Stimulated activated memory B cell treated with anti-CD40 and anti-IgM and Interleukin-4, amounts not matched to agents 10 μg/mL and 1 μg/mL and 100 μg/mL, for 72 hours (primary cell): ENCODE measurements around the gene TNK2.
"Not testable (repeated sequence)": the region's sequence is repeated elsewhere in the genome, so short reads cannot be mapped to it uniquely, and the experiment has no call there.

Source experiments
- ATAC-seq: fragments of 150-1000 bp; cut with Tn5 transposase; 2 replicates; pipeline ENCODE4 v1.10.0; 2021
- H3K27ac Mint-ChIP-seq: one replicate; pipeline ENCODE4 v1.8.0; 2022; ENCODE audit warnings: mild to moderate bottlenecking, mixed read lengths
- H3K27me3 Mint-ChIP-seq: one replicate; pipeline ENCODE4 v1.8.0; 2022; ENCODE audit warnings: mixed read lengths
- H3K36me3 Mint-ChIP-seq: one replicate; pipeline ENCODE4 v1.8.0; 2022; ENCODE audit warnings: mixed read lengths
- H3K4me1 Mint-ChIP-seq: one replicate; pipeline ENCODE4 v1.8.0; 2022; ENCODE audit warnings: mixed read lengths
- H3K4me3 Mint-ChIP-seq: one replicate; pipeline ENCODE4 v1.8.0; 2022; ENCODE audit warnings: mild to moderate bottlenecking, moderate library complexity, mixed read lengths
- H3K9me3 Mint-ChIP-seq: one replicate; pipeline ENCODE4 v1.8.0; 2022; ENCODE audit warnings: mixed read lengths

Gene TNK2

GRCh38 chr3:195908694-195909581 is 587 bp upstream of the TNK2 start:
- H3K27me3 Mint-ChIP-seq, result no peaks in the 10 kb centered on the region
- H3K36me3 Mint-ChIP-seq, result peaks cover 7% of the 10 kb centered on the region
- H3K4me3 Mint-ChIP-seq, result peak overlapping the region; percentile 87
- peak; percentile 5 for ATAC-seq
- H3K9me3 Mint-ChIP-seq, result no peaks in the 10 kb centered on the region
- peaks cover 44% of the 10 kb centered on the region for H3K4me1 Mint-ChIP-seq
- peak overlapping the region; percentile 96 for H3K27ac Mint-ChIP-seq

GRCh38 chr3:195907684-195907933 is 742 bp downstream of the TNK2 start:
- H3K27me3 Mint-ChIP-seq, result no peaks in the 10 kb centered on the region
- peak overlapping the region; percentile 96 for H3K27ac Mint-ChIP-seq
- H3K36me3 Mint-ChIP-seq, result peaks cover 7% of the 10 kb centered on the region
- ATAC-seq, result peak; percentile 65
- peaks cover 57% of the 10 kb centered on the region for H3K4me1 Mint-ChIP-seq
- H3K4me3 Mint-ChIP-seq, result peak overlapping the region; percentile 87
- no peaks in the 10 kb centered on the region for H3K9me3 Mint-ChIP-seq

- Mint-ChIP-seq H3K36me3 (peaks cover 7% of the 10 kb centered on the region), H3K4me1 (peaks cover 60% of the 10 kb centered on the region), H3K9me3 (no peaks in the 10 kb centered on the region), H3K27me3 (no peaks in the 10 kb centered on the region), H3K27ac (peak overlapping the region; percentile 96), H3K4me3 (peak overlapping the region; percentile 87)
- peak; percentile 56 for ATAC-seq
These were observed 1.3 kb downstream of the TNK2 start for GRCh38 chr3:195906865-195907683.

- peaks cover 68% of the 10 kb centered on the region for H3K4me1 Mint-ChIP-seq
- peaks cover 7% of the 10 kb centered on the region for H3K36me3 Mint-ChIP-seq
- H3K27me3 Mint-ChIP-seq, result no peaks in the 10 kb centered on the region
- no peak for ATAC-seq
- peak overlapping the region; percentile 87 for H3K4me3 Mint-ChIP-seq
- no peaks in the 10 kb centered on the region for H3K9me3 Mint-ChIP-seq
- peak overlapping the region; percentile 96 for H3K27ac Mint-ChIP-seq
These were observed 2.1 kb downstream of the TNK2 start for GRCh38 chr3:195905970-195906864.

- H3K27me3 Mint-ChIP-seq, result no peaks in the 10 kb centered on the region
- no peak for ATAC-seq
- H3K4me1 Mint-ChIP-seq, result peaks cover 87% of the 10 kb centered on the region
- H3K27ac Mint-ChIP-seq, result peak overlapping the region; percentile 96
- no peaks in the 10 kb centered on the region for H3K9me3 Mint-ChIP-seq
- peak overlapping the region; percentile 52 for H3K4me3 Mint-ChIP-seq
- H3K36me3 Mint-ChIP-seq, result peaks cover 7% of the 10 kb centered on the region
These were observed 4.0 kb downstream of the TNK2 start for GRCh38 chr3:195904368-195904767.

- H3K4me3 Mint-ChIP-seq, result peak overlapping the region; percentile 53
- H3K36me3 Mint-ChIP-seq, result peaks cover 7% of the 10 kb centered on the region
- no peak for ATAC-seq
- peak overlapping the region; percentile 96 for H3K27ac Mint-ChIP-seq
- H3K27me3 Mint-ChIP-seq, result no peaks in the 10 kb centered on the region
- no peaks in the 10 kb centered on the region for H3K9me3 Mint-ChIP-seq
- H3K4me1 Mint-ChIP-seq, result peaks cover 88% of the 10 kb centered on the region
These were observed 4.4 kb downstream of the TNK2 start for GRCh38 chr3:195903950-195904290.

GRCh38 chr3:195902634-195903033 is 5.7 kb downstream of the TNK2 start:
- Mint-ChIP-seq H3K4me1 (peaks cover 91% of the 10 kb centered on the region), H3K27ac (peak overlapping the region; percentile 96)
- H3K9me3 Mint-ChIP-seq, H3K4me3 Mint-ChIP-seq, H3K27me3 Mint-ChIP-seq, ATAC-seq, H3K36me3 Mint-ChIP-seq: not testable (repeated sequence)

GRCh38 chr3:195901836-195902585 is 6.3 kb downstream of the TNK2 start:
- not testable (repeated sequence) for H3K4me3 Mint-ChIP-seq, H3K27me3 Mint-ChIP-seq, H3K9me3 Mint-ChIP-seq, ATAC-seq, H3K36me3 Mint-ChIP-seq
- peak overlapping the region; percentile 83 for H3K27ac Mint-ChIP-seq
- peaks cover 92% of the 10 kb centered on the region for H3K4me1 Mint-ChIP-seq

- no peaks in the 10 kb centered on the region for H3K9me3 Mint-ChIP-seq
- H3K27me3 Mint-ChIP-seq, result no peaks in the 10 kb centered on the region
- ATAC-seq, result peak; percentile 77
- peaks cover 91% of the 10 kb centered on the region for H3K4me1 Mint-ChIP-seq
- peaks cover 3% of the 10 kb centered on the region for H3K36me3 Mint-ChIP-seq
- H3K4me3 Mint-ChIP-seq, result peak overlapping the region; percentile 38
- peak overlapping the region; percentile 83 for H3K27ac Mint-ChIP-seq
These were observed 7.7 kb downstream of the TNK2 start for GRCh38 chr3:195900436-195901355.

- no peaks in the 10 kb centered on the region for H3K9me3 Mint-ChIP-seq
- H3K27me3 Mint-ChIP-seq, result no peaks in the 10 kb centered on the region
- peak overlapping the region; percentile 83 for H3K27ac Mint-ChIP-seq
- H3K36me3 Mint-ChIP-seq, result no peaks in the 10 kb centered on the region
- no peak for ATAC-seq
- peak overlapping the region; percentile 38 for H3K4me3 Mint-ChIP-seq
- peaks cover 87% of the 10 kb centered on the region for H3K4me1 Mint-ChIP-seq
These were observed 8.5 kb downstream of the TNK2 start for GRCh38 chr3:195899701-195900435.

- Mint-ChIP-seq H3K4me3 (peak overlapping the region; percentile 6), H3K36me3 (no peaks in the 10 kb centered on the region), H3K4me1 (peaks cover 83% of the 10 kb centered on the region), H3K27me3 (no peaks in the 10 kb centered on the region), H3K27ac (peak overlapping the region; percentile 91), H3K9me3 (no peaks in the 10 kb centered on the region)
- ATAC-seq, result no peak
These were observed 10.4 kb downstream of the TNK2 start for GRCh38 chr3:195897853-195898415.

- no peak for ATAC-seq
- Mint-ChIP-seq H3K4me1 (peaks cover 79% of the 10 kb centered on the region), H3K27me3 (no peaks in the 10 kb centered on the region), H3K9me3 (no peaks in the 10 kb centered on the region), H3K4me3 (peak overlapping the region; percentile 3), H3K36me3 (no peaks in the 10 kb centered on the region), H3K27ac (peak overlapping the region; percentile 91)
These were observed 11.1 kb downstream of the TNK2 start for GRCh38 chr3:195897081-195897852.
